ENCODE results near the gene TAF4B. TPM values are rescaled to one million over a fixed set of nuclear protein-coding genes. Genes with fewer than 3 reads are reported as not detected.

The TAF4B gene
- total and polyA plus RNA-seq, 10 of the 15 experiments (the other 5 are each of a cell fraction or from before 2014, with no cell fraction given): 2.3 to 15.0 (median 12.2) TPM

DNA sequence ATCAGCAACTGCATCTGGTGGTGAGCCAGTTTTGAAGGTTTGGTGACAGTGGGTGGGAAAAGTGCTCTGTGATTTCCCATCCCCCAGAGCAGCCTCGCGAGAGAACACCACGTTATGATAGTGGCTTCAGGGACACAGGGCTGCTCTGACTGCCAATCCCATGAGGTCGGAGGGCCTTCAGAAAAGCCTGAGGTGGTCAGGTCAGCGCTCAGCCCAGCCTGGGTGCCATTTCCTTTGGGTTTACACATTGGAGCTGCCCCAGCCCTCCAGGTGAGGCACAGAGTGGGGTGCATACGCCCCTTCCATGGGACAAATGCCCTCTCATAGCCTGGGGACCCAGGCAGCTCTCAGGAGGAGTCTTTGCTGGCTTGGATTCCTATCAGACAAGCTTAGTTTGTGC, 195.3 kb downstream of the TAF4B start:
- H3K9ac ChIP-seq (ENCODE audit: control insufficient read depth, insufficient read depth, low read length): no peak overlapping the region
- no peak overlapping the region for H3K4me2 ChIP-seq (ENCODE audit: control insufficient read depth, insufficient read depth)
- H3K4me3 ChIP-seq: no peak overlapping the region
- no peaks in the 10 kb centered on the region for H3K36me3 ChIP-seq (ENCODE audit: control insufficient read depth in 2 of 2, insufficient read depth in 2 of 2, low read length in 1 of 2)
- CTCF ChIA-PET: interaction anchor here (0.5 to 3.4 kb wide), 5 partner anchors 8 to 113 kb away, joined by 3 to 14 read pairs (median 3); no protein-coding TSS in a partner anchor
- POLR2A ChIA-PET: no interaction called here
- no peaks in the 10 kb centered on the region for H4K20me1 ChIP-seq (ENCODE audit: control insufficient read depth, insufficient read depth)
- no TSS peak for BruUV-seq (replicated peaks)
- SMC1A ChIA-PET (ENCODE audit: uncharacterized antibody, unreplicated experiment): interaction anchor here (0.7 to 1.0 kb wide), 3 partner anchors 10 to 35 kb away, joined by 3 read pairs; no protein-coding TSS in a partner anchor
- intact Hi-C loops (cut with micrococcal nuclease; ENCODE audit: unreplicated experiment) (no loop called here), in situ Hi-C loops (cut with MboI) (loop anchor here (25.0 kb wide), 1 partner anchor 566 kb away; no protein-coding TSS in a partner anchor)
- TF ChIP-seq, protein P1, sequence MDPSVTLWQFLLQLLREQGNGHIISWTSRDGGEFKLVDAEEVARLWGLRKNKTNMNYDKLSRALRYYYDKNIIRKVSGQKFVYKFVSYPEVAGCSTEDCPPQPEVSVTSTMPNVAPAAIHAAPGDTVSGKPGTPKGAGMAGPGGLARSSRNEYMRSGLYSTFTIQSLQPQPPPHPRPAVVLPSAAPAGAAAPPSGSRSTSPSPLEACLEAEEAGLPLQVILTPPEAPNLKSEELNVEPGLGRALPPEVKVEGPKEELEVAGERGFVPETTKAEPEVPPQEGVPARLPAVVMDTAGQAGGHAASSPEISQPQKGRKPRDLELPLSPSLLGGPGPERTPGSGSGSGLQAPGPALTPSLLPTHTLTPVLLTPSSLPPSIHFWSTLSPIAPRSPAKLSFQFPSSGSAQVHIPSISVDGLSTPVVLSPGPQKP (IDR thresholded peaks at IDR 0.05; ENCODE audit: low read depth, low read length): no peak
- TF ChIP-seq PAX5 (IDR thresholded peaks at IDR 0.05; ENCODE audit: borderline replicate concordance, low read depth, low read length) (no peak), RUNX3 (IDR thresholded peaks at IDR 0.05; ENCODE audit: low read length) (no peak), SUPT20H (IDR thresholded peaks at IDR 0.05; ENCODE audit: borderline replicate concordance, control insufficient read depth, low read depth, low read length) (no peak), ZNF207 (IDR thresholded peaks at IDR 0.05; ENCODE audit: borderline replicate concordance) (no peak), STAT1 (conservative IDR thresholded peaks at IDR 0.05) (no peak)
- H3K27me3 ChIP-seq (replicated peaks in 1 of 2; ENCODE audit: control insufficient read depth in 2 of 2, insufficient read depth in 2 of 2, low read length in 1 of 2): no peaks in the 10 kb centered on the region
- H3K79me2 ChIP-seq (ENCODE audit: control insufficient read depth, insufficient read depth, low read length): no peaks in the 10 kb centered on the region
- H2AFZ ChIP-seq (ENCODE audit: control insufficient read depth, low read depth, low read length): no peak overlapping the region
- H3K9me3 ChIP-seq (replicated peaks; ENCODE audit: control insufficient read depth, insufficient read depth, low read length): no peaks in the 10 kb centered on the region
- FAIRE-seq (no peak), DNase-seq (ENCODE audit: low read depth, low spot score) (no peak), ATAC-seq (no peak)
- no peak overlapping the region for H3K27ac ChIP-seq (ENCODE audit: control insufficient read depth, insufficient read depth)
- 87% methylated on average over 6 of the region's 6 CpGs for WGBS (ENCODE audit: insufficient coverage, insufficient replicate concordance, low lambda C conversion rate, missing lambda C conversion rate)
- H3K4me1 ChIP-seq (ENCODE audit: control insufficient read depth, insufficient read depth, low read length): peaks cover 27% of the 10 kb centered on the region
- RAD21 ChIA-PET (ENCODE audit: unreplicated experiment): interaction anchor here (0.7 to 1.3 kb wide), 2 partner anchors 16 to 37 kb away, joined by 3 read pairs; no protein-coding TSS in a partner anchor

All from GM12878 (cell line).